Measurements from ENCODE around the gene EEFSEC. TPM values are rescaled to one million over a fixed set of nuclear protein-coding genes. Genes with fewer than 3 reads are reported as not detected.

EEFSEC gene
- total RNA-seq, 1 experiment from 2014 or later = 15.4 TPM

DNA sequence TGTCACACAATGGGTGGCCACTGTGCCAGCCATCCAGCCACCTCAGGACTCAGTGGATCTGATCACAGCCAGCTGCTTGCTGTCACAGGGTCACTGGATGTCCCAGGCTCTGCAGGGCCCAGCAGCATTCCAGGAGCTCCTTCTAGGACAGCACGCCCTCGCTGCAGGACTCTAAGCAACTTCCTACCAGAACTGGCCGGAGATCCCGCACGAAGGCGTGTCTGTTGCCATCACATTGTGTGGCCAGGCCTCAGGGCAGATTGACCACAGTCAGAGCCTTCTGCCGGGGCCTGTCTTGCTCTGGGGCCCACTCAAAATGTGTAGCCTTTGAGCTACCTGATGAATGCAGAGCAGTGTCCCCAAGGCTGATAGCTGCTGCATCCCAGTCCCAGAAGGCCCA is 288.8 kb downstream of the EEFSEC start:
- ATAC-seq (no peak), DNase-seq (ENCODE audit: low read depth, low spot score) (no peak)
- no peak overlapping the region for H3K27ac ChIP-seq (ENCODE audit: low read length)
- H3K27me3 ChIP-seq (ENCODE audit: control insufficient read depth, insufficient read depth, low read length) = no peaks in the 10 kb centered on the region
- H3K4me3 ChIP-seq (ENCODE audit: low read depth in 2 of 2, low read length in 2 of 2) = no peak overlapping the region
- no TSS peak for BruUV-seq (replicated peaks)
- H3K4me1 ChIP-seq (ENCODE audit: control insufficient read depth, insufficient read depth, low read length) = no peaks in the 10 kb centered on the region
- ChIA-PET POLR2A (no interaction called here), CTCF (interaction anchor here (0.9 kb wide), 1 partner anchor 17 kb away, joined by 3 read pairs; no protein-coding TSS in a partner anchor)
- no peaks in the 10 kb centered on the region for H3K36me3 ChIP-seq (ENCODE audit: control insufficient read depth, insufficient read depth, low read length)
- intact Hi-C loops (cut with micrococcal nuclease; ENCODE audit: unreplicated experiment) (no loop called here), in situ Hi-C loops (cut with HindIII; ENCODE audit: low pct_unique_long_range_greater_than_20kb, low sequenced_read_pairs) (no loop called here)
- no peaks in the 10 kb centered on the region for H3K9me3 ChIP-seq (ENCODE audit: control insufficient read depth, insufficient read depth, low read depth, low read length)
- TF ChIP-seq POLR2AphosphoS5 (IDR thresholded peaks at IDR 0.05; ENCODE audit: low read depth, low read length) = no peak
- TF ChIP-seq SIN3A (IDR thresholded peaks at IDR 0.05; ENCODE audit: borderline replicate concordance, insufficient read depth, low read depth, low read length) = no peak
- TF ChIP-seq, protein P1, sequence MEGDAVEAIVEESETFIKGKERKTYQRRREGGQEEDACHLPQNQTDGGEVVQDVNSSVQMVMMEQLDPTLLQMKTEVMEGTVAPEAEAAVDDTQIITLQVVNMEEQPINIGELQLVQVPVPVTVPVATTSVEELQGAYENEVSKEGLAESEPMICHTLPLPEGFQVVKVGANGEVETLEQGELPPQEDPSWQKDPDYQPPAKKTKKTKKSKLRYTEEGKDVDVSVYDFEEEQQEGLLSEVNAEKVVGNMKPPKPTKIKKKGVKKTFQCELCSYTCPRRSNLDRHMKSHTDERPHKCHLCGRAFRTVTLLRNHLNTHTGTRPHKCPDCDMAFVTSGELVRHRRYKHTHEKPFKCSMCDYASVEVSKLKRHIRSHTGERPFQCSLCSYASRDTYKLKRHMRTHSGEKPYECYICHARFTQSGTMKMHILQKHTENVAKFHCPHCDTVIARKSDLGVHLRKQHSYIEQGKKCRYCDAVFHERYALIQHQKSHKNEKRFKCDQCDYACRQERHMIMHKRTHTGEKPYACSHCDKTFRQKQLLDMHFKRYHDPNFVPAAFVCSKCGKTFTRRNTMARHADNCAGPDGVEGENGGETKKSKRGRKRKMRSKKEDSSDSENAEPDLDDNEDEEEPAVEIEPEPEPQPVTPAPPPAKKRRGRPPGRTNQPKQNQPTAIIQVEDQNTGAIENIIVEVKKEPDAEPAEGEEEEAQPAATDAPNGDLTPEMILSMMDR (IDR thresholded peaks at IDR 0.05) = no peak
- TF ChIP-seq TCF7L2 (IDR thresholded peaks at IDR 0.05; ENCODE audit: low read depth, low read length) = no peak
- TF ChIP-seq, protein P2, sequence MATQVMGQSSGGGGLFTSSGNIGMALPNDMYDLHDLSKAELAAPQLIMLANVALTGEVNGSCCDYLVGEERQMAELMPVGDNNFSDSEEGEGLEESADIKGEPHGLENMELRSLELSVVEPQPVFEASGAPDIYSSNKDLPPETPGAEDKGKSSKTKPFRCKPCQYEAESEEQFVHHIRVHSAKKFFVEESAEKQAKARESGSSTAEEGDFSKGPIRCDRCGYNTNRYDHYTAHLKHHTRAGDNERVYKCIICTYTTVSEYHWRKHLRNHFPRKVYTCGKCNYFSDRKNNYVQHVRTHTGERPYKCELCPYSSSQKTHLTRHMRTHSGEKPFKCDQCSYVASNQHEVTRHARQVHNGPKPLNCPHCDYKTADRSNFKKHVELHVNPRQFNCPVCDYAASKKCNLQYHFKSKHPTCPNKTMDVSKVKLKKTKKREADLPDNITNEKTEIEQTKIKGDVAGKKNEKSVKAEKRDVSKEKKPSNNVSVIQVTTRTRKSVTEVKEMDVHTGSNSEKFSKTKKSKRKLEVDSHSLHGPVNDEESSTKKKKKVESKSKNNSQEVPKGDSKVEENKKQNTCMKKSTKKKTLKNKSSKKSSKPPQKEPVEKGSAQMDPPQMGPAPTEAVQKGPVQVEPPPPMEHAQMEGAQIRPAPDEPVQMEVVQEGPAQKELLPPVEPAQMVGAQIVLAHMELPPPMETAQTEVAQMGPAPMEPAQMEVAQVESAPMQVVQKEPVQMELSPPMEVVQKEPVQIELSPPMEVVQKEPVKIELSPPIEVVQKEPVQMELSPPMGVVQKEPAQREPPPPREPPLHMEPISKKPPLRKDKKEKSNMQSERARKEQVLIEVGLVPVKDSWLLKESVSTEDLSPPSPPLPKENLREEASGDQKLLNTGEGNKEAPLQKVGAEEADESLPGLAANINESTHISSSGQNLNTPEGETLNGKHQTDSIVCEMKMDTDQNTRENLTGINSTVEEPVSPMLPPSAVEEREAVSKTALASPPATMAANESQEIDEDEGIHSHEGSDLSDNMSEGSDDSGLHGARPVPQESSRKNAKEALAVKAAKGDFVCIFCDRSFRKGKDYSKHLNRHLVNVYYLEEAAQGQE (IDR thresholded peaks at IDR 0.05; ENCODE audit: insufficient read depth in 1 of 2, low read depth in 2 of 2, low read length in 1 of 2) = no peak

DNA sequence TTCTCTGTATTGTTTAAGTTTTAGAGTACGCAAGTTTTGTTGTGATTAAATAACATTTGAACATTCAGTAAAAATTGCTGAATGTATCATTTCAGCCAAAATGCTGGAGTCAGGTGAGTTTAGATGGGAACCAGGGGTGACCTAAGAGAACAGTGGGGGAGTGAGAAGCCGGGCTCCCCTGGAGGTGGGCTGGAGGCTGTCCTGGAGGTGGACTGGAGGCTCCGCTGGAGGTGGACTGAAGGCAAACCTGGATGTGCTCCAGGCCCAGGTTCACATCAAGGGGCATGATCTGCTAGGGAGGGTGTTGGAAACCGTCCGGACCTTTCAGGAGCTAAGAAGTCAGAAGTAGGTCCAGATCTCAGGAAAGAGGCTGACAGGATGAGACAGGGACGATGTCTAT is 289.7 kb downstream of the EEFSEC start:
- intact Hi-C loops (cut with micrococcal nuclease; ENCODE audit: unreplicated experiment) = no loop called here
- no peaks in the 10 kb centered on the region for H3K27me3 ChIP-seq (ENCODE audit: control insufficient read depth, insufficient read depth, low read length)
- DNase-seq (ENCODE audit: low read depth, low spot score) (no peak), ATAC-seq (no peak)
- CTCF ChIA-PET = no interaction called here
- H3K27ac ChIP-seq (ENCODE audit: low read length) = no peak overlapping the region
- TF ChIP-seq, protein P1 (IDR thresholded peaks at IDR 0.05) = no peak
- TF ChIP-seq, protein P2 (IDR thresholded peaks at IDR 0.05; ENCODE audit: insufficient read depth in 1 of 2, low read depth in 2 of 2, low read length in 1 of 2) = no peak
- TF ChIP-seq SIN3A (IDR thresholded peaks at IDR 0.05; ENCODE audit: borderline replicate concordance, insufficient read depth, low read depth, low read length) (no peak), POLR2AphosphoS5 (IDR thresholded peaks at IDR 0.05; ENCODE audit: low read depth, low read length) (no peak), TCF7L2 (IDR thresholded peaks at IDR 0.05; ENCODE audit: low read depth, low read length) (no peak)
- no peaks in the 10 kb centered on the region for H3K36me3 ChIP-seq (ENCODE audit: control insufficient read depth, insufficient read depth, low read length)
- in situ Hi-C loops (cut with HindIII; ENCODE audit: low pct_unique_long_range_greater_than_20kb, low sequenced_read_pairs) = no loop called here
- no peaks in the 10 kb centered on the region for H3K9me3 ChIP-seq (ENCODE audit: control insufficient read depth, insufficient read depth, low read depth, low read length)
- H3K4me3 ChIP-seq (ENCODE audit: low read depth in 2 of 2, low read length in 2 of 2) = no peak overlapping the region
- no TSS peak for BruUV-seq (replicated peaks)
- POLR2A ChIA-PET = no interaction called here
- H3K4me1 ChIP-seq (ENCODE audit: control insufficient read depth, insufficient read depth, low read length) = no peaks in the 10 kb centered on the region

All from Panc1 (cell line).